GM20000 (cell line): ENCODE data around the gene WTIP.

Experiments used
- DNase-seq: peaks from one replicate; pipeline ENCODE4 v3.0.0; 2012; ENCODE audit warnings: low spot score
- CTCF ChIP-seq: IDR thresholded peaks from 2 replicates; pipeline ENCODE4 v1.5.1; 2012; ENCODE audit warnings: mild to moderate bottlenecking, control low read depth; ENCODE audit errors: extremely low read depth, missing control alignments

The WTIP gene

GRCh38 chr19:34493649-34494044, 12.1 kb downstream of the WTIP start:
- DNase-seq = no peak
- no peak for TF ChIP-seq CTCF

GRCh38 chr19:34494601-34495000, 13.0 kb downstream of the WTIP start:
- TF ChIP-seq CTCF = no peak
- no peak for DNase-seq

GRCh38 chr19:34495416-34495815, 13.9 kb downstream of the WTIP start:
- TF ChIP-seq CTCF = no peak
- DNase-seq = no peak

GRCh38 chr19:34497112-34497805, 15.7 kb downstream of the WTIP start:
- TF ChIP-seq CTCF = no peak
- no peak for DNase-seq

GRCh38 chr19:34499155-34499834, 17.7 kb downstream of the WTIP start:
- no peak for DNase-seq
- no peak for TF ChIP-seq CTCF

GRCh38 chr19:34500656-34501120, 19.1 kb downstream of the WTIP start:
- no peak for TF ChIP-seq CTCF
- peak; percentile 24 for DNase-seq
